T-helper 1 cell (primary cell): ENCODE data around the gene TTLL7.

ENCODE experiments used
- DNase-seq, 5 donors: peaks; one replicate each; pipeline ENCODE4 v3.0.0-alpha.2; 2012 to 2020

Gene TTLL7

GRCh38 chr1:83857716-83858115 lies 141.2 kb downstream of the TTLL7 start:
- no peak for DNase-seq

GRCh38 chr1:83857103-83857502 lies 141.8 kb downstream of the TTLL7 start:
- no peak for DNase-seq

- DNase-seq = no peak
Observed at GRCh38 chr1:83856381-83856780, 142.6 kb downstream of the TTLL7 start.

- DNase-seq = no peak
Observed at GRCh38 chr1:83854456-83854855, 144.5 kb downstream of the TTLL7 start.

- DNase-seq = no peak
Observed at GRCh38 chr1:83850834-83851233, 148.1 kb downstream of the TTLL7 start.

GRCh38 chr1:83849191-83850061 lies 149.5 kb downstream of the TTLL7 start:
- peak in 1 of 5 donors; percentile 19 for DNase-seq

- DNase-seq = no peak
Observed at GRCh38 chr1:83846138-83846537, 152.8 kb downstream of the TTLL7 start.

- DNase-seq = no peak
Observed at GRCh38 chr1:83845437-83846071, 153.4 kb downstream of the TTLL7 start.

GRCh38 chr1:83844546-83844945 lies 154.4 kb downstream of the TTLL7 start:
- no peak for DNase-seq

- no peak for DNase-seq
Observed at GRCh38 chr1:83839566-83840173, 159.3 kb downstream of the TTLL7 start.

- no peak for DNase-seq
Observed at GRCh38 chr1:83838573-83838972, 160.4 kb downstream of the TTLL7 start.

GRCh38 chr1:83836543-83836942 lies 162.4 kb downstream of the TTLL7 start:
- DNase-seq = no peak

GRCh38 chr1:83834621-83835264 lies 164.2 kb downstream of the TTLL7 start:
- no peak for DNase-seq

GRCh38 chr1:83832194-83832593 lies 166.7 kb downstream of the TTLL7 start:
- no peak for DNase-seq

- no peak for DNase-seq
Observed at GRCh38 chr1:83829106-83829505, 169.8 kb downstream of the TTLL7 start.

- DNase-seq = no peak
Observed at GRCh38 chr1:83828456-83828855, 170.5 kb downstream of the TTLL7 start.

GRCh38 chr1:83827741-83828140 lies 171.2 kb downstream of the TTLL7 start:
- no peak for DNase-seq

GRCh38 chr1:83822208-83822607 lies 176.7 kb downstream of the TTLL7 start:
- DNase-seq = no peak

- DNase-seq = no peak
Observed at GRCh38 chr1:83819436-83819835, 179.5 kb downstream of the TTLL7 start.

- no peak for DNase-seq
Observed at GRCh38 chr1:83818916-83819315, 180.0 kb downstream of the TTLL7 start.

- no peak for DNase-seq
Observed at GRCh38 chr1:83816836-83817235, 182.1 kb downstream of the TTLL7 start.

- no peak for DNase-seq
Observed at GRCh38 chr1:83815330-83815729, 183.6 kb downstream of the TTLL7 start.
